NCI-H146 treated with DMSO at 0.1 percent for 48 hours (cell line): ENCODE measurements around the gene EVI5.
"Not testable (repeated sequence)": the region's sequence is repeated elsewhere in the genome, so short reads cannot be mapped to it uniquely, and the experiment has no call there.

Experiments
- DNase-seq: peaks from one replicate; lab custom pipeline; 2025; ENCODE audit not compliant: unreplicated experiment; lab: John Stamatoyannopoulos, UW

EVI5 gene

DNA sequence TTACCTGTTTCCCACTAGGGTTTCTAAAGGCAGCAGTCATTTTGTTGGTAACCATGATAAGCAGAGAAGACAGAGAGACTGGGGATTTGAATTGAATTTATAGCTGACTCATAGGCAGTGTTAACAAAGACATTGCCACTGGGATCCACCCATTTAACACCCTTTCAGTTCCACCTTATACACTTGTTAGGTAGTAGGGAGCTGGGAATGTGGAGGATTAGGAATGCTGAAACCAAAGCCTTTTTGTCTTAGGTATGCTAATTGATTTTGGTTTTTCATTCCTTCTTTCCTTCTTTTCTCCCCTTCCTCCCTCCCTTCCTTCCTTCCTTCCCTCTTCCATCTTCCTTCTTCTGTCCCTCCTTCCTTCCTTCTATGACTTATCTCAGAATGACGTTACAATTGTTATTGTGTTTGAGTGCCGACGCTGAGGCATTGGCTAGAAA, 7.5 kb upstream of the EVI5 start:
- DNase-seq: peak; percentile 50

DNA sequence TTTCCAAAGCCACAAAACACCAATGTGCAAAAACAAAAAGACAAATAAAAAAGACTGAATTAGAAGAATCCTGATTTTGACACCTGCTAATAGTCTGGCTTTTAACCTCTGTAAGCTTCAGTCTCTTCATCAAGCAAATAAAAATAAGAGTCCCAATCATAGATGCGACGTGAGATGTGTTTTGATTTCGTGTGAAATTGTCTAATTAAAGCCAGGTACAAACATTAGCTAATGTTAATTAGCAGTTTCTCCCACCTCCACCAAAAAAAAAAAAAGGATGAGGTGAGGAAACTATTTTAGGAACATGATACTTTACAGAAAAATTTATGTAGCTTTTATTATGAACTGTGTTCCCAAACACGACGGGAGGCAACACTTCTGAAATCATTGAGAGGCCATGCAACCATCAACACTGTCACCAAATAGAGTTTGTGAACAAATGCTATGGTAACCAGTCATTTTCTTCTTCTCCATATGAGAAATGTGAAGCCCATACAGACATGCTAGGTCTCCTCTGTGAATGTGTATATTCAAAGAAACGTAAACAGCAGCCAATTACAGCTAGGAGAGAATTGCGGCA, 6.7 kb upstream of the EVI5 start:
- peak; percentile 51 for DNase-seq

DNA sequence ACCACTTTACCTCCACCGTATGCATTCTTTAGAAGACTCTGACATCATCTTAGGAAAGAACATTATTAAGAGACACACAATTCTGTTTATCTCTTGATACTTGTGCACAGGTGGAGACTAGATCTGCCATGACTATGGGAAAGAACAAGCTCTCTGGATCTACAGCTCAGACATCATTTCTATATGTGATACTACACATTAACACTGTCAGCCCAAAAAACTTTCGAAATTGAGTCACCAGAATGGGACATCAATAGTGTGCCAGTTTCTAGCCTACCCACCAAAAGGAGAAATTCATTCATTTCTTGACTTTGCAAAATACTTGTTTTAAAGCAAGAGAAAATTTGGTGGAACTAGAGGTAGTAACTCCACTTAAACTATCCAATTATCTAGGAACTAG, 6.0 kb upstream of the EVI5 start:
- no peak for DNase-seq

DNA sequence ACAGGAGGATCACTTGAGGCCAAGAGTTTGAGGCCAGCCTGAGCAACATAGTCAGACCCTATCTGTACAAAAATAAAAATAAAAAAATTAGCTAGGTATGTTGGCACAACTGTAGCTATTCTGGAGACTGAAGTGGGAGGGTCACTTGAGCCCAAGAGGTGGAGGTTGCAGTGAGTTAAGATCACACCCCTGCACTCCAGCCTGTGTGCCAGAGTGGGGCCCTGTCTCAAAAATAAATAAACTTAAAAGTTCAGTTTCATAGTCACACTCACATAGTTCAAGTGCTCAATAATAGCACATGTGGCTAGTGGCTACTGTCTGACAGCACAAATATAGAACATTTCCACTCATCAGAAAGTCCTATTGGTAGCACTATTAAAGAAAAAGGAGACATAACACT, 5.2 kb upstream of the EVI5 start:
- DNase-seq: no peak

DNA sequence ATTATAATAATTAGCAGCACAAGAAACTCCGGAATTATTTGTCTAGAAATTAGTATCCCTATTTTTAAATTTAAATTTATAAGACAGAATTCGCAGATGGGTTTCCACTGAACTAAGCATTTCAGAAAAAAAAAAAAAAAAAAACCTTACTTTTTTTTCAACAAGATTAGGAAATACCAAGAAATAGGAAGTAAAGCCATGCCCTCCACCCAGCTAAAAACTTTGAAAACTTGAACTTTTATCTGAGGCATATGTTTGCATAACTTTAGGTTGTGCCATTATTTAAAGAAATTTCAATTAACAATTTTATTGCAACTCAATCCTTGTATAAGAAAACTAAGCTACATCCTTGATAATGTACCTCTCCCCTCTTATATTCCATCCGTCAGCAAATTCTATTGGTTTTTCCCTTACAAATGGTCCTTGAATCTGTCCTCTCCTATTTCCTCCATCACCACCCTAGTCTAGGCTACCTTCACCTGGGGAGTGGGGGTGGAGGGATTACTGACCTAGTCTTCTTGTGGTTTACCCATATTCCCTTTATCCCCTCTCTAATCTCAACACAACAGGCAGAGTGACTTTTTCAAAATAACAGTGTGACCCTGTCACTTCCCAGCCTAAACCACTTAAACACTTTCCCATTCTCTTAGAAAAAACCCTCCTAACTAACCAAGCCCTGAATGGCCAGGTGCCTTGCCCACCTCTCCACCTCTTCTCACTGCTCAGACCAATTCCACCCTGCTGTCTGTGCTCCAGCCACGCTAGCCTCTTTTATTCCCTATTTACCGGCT, 1.4 kb upstream of the EVI5 start:
- no peak for DNase-seq

DNA sequence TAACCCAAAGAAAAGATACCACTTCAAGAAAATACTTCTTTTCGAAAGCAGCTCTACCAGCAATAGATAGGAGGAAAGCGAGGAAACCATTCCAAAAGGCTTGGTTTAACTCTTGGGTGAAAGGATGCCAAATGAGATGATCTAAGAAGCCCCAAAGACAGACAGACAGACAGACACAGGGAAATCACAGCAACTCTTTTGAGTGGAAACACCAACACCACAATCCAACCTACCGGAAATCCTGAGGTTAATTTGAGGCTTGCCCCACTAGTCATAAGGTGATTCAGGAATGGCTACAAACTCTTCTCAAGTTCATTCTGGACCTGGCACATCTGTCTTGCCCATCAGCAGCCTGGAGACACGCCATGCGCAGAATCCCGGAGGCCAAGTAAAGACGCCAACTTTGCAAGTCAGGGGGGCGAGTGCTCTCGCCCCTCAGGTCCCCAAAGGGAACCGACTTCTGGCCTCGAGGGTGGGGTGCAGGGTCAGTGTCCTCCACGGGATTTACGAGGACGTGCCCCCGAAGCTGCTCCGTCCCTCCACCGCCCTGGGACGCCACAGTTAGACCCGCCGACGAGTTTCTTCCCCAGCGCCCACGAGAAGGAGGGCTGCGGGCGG, 778 bp downstream of the EVI5 start:
- DNase-seq: no peak

DNA sequence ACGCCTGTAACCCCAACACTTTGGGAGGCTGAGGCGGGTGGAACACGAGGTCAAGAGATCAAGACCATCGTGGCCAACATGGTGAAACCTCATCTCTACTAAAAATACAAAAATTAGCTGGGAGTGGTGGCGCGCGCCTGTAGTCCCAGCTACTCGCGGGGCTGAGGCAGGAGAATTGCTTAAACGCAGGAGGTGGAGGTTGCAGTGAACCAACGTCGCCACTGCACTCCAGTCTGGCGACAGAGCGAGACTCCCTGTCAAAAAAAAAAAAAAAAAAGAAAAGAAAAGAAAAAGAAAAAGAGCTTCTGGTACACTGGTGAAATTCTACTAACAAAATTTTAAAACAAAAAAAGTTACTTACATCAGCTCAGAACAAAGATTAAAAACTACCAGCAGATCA, 1.4 kb downstream of the EVI5 start:
- DNase-seq: not testable (repeated sequence)

DNA sequence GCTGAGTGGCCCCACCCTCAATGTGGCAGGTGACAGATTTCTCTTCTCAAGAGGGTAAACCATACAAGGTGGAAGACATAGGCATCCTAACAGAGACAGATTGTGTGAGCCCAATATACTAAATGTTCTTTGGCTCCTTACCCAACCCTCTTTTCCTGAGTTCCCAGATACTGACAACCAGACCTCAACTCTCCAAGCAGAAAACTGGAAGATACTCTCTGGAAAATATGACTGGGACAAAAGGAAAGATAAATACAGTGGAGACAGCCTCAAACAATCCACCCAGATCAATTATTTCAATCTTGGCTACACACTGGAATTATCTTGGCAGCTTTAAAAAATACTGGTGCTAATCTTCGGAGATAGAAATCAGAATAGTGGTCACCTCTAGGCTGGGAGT, 6.5 kb downstream of the EVI5 start:
- DNase-seq: no peak

DNA sequence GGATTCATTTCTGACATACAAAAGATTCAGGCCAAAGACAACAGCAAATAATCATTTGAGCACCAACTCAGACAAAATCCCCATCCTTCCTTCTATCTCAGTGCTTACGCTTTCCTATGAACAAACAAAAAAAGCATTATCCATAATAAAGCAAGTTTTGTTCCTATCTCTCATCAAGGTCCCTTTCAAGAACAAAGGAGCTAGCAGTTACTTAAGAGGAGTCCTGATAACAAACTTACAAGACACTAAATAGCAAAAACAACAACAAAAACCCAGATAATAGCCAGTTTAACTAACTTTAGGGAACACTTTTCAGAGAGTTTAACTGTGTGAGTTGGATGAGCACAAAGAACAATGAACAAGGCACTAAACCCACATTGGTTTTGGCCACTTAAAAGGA, 10.5 kb downstream of the EVI5 start:
- no peak for DNase-seq

DNA sequence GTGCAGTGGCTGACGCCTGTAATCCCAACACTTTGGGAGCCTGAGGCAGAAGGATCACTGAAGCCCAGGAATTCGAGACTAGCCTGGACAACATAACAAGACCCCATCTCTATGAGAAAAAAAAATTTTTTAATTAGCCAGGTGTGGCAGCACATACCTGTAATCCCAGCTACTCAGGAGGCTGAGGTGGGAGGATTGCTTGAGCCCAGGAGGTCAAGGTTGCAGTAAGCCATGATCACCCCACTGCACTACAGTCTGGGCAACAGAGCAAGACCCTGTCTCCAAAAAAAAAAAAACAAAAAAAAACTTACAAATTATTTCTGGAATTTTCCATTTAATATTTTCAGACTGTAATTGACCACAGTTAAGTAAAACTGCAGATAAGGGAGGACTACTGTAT, 11.2 kb downstream of the EVI5 start:
- not testable (repeated sequence) for DNase-seq

DNA sequence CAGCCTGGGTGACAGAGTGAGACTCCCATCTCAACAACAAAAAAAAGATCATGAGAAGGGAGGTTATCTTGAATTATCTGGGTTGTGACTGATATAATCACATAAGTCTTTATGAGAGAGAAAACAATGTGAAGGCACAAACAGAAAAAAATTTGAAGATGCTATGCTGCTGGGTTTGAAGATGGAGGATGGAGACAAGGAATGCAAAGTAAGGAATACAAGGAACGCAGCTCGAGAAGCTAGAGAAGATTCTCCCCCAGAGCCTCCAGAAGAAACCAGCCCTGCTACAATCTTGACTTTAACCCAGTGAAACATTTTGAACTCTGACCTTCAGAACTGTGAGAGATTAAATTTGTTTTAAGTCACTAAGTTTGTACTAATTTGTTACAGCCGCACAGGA, 15.1 kb downstream of the EVI5 start:
- DNase-seq: no peak

DNA sequence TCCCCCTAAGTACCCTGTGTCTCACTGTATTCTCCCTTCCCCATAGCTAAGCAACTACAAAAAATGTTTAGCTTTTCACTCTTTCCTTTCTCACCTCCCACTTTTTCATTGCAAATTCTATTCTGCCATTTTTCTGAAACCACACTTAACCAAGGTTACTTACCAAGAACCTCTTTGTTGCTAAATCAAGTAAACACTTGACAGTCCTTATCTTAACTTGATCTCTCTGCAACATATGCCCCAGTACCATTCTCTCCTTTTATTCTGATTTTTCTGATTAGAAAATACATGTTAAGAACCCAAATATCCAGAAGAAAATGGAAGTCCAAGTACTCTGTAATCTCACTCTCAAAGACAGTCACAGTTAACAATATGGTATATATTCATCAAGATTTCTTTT, 16.0 kb downstream of the EVI5 start:
- no peak for DNase-seq

DNA sequence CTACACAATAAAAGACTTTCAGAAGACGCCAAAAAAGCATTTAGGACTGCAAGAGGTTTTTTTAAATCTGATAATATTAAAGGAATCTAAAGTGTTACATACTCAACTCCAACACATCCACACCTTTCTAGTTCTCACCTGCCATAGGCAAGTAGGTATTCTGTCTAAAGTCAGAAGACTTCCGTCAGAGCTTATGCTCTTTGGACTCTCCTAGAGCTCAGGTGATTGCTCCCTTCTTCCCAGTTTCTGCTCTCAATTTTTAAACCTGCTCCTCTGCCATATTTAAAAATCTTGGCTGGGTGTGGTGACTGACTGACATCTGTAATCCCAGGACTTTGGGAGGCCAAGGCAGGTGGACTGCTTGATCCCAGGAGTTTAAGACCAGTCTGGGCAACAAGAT, 16.6 kb downstream of the EVI5 start:
- DNase-seq: no peak

DNA sequence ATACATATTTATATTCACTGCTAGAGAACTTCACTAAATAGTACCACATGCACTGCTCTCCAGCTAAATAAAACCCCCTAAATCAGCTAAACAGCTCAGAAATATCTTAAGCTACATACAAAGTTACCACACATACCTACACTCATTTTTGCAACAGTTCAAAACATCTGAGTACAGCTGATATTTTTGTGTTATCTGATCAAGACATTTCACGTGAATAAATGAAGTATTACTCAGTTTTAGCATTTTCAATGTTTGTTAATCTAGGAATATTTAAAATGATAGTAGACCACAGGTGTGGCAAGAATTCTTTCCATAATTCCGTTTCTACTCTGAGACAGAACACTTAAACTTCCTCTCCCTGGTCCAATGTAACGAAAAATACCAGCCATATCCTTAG, 20.8 kb downstream of the EVI5 start:
- no peak for DNase-seq

DNA sequence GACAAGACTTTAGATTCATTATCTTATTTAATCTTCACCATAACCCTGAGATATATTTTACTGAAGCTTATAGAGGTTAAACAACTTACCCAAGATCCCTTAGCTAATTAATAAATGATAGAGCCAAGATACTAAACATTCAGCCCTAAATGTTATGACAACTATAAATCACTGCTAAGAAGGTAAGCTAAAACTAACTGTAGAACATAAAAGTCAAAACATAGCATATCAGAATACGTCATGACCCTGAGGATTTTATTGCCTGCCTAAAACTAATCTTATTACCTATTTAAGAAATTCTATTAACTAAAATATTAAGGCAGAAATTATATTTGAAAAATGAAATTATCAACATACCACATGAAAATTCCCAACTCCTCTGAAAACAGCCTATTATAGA, 22.6 kb downstream of the EVI5 start:
- no peak for DNase-seq

DNA sequence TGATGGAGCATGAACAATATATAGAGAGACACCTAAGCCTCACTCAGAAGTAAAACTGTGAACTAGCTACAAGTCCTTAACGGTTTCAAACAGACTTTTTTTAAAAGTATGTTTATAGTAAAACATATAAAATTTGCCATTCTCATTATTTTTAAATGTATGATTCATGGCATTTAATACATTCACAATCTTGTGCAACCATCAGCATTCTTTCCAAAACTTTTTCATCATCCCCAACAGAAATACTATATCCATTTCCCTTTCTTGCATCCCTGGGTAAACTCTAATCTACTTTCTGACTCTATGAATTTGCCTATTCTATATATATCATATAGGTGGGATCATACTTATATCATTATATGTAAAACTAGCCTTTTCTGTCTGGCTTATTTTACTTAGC, 25.5 kb downstream of the EVI5 start:
- DNase-seq: no peak

DNA sequence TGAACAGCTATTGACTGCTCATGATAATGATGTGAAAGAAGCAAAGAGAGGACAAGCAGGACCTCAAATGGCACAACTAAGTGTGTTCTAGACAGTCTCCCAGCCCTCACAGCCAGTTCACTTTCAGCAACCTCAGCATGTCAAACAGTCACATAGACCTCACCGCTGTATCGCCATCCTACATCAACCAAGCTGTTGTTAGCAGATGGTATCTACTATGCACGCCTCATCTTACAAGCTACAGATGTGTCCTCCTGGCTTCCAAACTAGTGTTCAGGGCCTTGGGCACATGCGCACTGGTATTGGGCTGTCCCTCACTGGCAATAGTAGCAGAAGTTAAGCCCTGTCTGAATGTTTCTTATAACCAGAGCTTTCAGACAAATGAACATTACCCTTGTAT, 28.4 kb downstream of the EVI5 start:
- no peak for DNase-seq

DNA sequence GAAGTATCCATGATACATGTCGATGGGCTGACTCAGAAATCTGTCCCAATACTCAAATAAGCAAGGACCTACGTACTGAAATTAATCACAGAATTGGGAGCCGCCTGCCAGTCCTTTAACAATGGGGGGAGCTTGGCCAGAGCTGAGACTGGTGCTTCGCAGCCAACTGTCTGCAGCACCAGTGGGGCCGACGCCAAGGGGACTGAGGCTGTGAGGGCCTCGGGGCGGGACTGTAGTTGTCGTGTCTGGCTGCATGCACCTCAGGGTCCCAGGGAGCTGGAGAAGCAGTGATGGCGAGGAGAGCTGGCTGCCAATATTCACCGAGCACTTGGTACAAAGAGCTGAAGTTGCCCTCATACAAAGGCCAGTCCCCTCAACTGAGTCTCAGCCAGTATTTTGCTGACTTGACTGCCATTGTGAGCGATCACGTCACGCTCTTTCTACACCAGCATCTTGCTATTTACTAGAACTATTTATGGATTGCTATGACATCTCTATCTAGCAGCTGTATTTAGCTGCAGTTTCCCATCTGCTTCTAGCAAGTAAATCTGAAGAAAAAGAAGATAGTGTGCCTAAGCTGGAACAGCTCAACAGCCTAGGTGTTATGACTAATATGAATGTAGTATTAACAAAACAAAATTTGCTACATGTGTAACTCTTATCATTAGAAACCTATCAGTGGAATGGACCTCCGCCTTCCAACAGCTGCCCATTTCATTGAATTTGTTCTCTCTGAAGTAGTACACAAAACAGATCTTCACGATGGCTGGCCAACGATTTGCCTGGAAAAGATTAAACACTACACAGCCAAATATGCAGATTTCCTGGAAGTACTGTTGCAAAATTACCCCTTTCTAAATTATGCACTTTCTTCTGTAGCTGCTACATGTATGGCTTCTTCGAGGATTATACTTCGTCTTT, 29.1 kb downstream of the EVI5 start:
- DNase-seq: no peak

DNA sequence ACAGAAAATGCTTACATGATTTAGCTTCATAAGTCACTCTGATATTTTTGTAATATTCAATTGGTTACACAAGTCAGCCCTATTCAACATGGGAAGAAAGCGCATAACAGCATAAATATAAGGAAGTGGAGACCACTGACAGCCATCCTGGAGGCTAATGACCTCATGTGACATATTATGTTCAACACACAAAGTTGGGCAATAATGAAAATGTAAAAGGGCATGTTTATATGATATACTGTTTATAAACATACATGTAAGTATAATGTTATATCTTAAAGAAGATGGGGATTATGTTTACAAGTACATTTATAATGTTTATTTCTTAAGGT, 30.2 kb downstream of the EVI5 start:
- no peak for DNase-seq

DNA sequence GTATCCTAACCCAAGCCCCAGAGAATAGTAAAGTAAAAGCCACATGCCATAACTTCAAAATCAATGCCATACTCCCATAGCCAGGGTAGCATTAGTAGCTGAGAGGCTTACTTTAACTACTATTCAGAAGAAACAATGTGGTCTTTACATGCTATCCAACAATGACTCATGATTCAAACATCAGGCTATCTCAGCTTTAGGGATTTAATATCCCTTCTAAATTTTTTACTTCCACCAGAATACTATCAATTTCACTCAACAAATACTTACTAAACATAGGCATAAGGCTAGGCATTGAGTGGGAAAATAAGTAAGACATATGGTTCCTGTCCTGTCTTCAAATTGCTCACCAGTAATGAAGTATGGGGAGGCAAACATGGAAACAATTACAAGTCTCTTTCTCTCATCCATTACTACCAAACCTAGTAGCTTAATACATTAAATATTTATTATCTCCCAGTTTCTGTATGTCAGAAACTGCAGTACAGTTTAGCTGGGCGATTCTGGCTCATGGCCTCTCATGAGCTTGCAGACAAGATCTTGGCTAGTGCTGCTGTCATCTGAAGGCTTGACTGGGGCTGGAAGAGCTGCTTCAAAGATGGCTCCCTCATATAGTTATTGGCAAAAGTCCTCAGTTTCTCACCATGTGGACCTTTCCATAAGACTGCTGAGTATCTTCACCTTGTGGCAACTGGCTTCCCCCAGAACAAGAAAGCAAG, 30.7 kb downstream of the EVI5 start:
- no peak for DNase-seq

DNA sequence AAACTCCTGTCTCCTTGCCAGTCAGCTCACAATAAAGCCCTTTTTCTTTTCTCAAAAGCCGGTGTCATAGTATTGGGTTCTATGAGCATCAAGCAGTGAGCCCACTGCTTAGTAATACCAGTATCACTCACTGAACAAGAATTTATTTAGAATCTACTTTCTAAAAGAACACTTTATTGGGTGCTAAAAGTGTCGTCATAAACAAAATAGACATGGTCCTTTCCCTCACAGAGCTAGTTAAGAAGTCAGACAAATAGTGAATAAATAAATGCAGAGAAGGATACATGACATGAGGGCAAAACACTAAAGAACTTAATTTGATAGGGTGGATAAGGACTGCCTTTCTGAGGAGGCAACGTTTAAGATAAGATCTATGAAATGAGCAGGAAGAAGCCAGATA, 32.2 kb downstream of the EVI5 start:
- DNase-seq: no peak
